H1 (cell line): ENCODE measurements around the gene NEK2.
"Not testable (repeated sequence)": the region's sequence is repeated elsewhere in the genome, so short reads cannot be mapped to it uniquely, and the experiment has no call there.

Experiments
- BRCA1 ChIP-seq: IDR thresholded peaks from 2 replicates; pipeline ENCODE4 v1.6.1; 2012; ENCODE audit warnings: low read depth, low read length, improper control_type of control experiment
- CEBPB ChIP-seq: IDR thresholded peaks from 2 replicates; pipeline ENCODE4 v1.6.1; 2012; ENCODE audit warnings: low read depth, low read length
- CREB1 ChIP-seq: IDR thresholded peaks from 2 replicates; pipeline ENCODE4 v1.6.1; 2012; ENCODE audit warnings: inconsistent platforms
- E2F6 ChIP-seq: IDR thresholded peaks from 2 replicates; pipeline ENCODE4 v1.6.1; 2012; ENCODE audit warnings: inconsistent platforms
- EP300 ChIP-seq, 2 experiments: IDR thresholded peaks; 1 replicate in 1 of 2; 2 replicates in 1 of 2; pipeline ENCODE4 v1.6.1; 2011 to 2012; ENCODE audit warnings: low read depth in 2 of 2, low read length in 2 of 2, mild to moderate bottlenecking in 2 of 2, borderline replicate concordance in 1 of 2, inconsistent platforms in 1 of 2, moderate library complexity in 1 of 2
- FOSL1 ChIP-seq: IDR thresholded peaks from 2 replicates; pipeline ENCODE4 v1.6.1; 2011; ENCODE audit warnings: mild to moderate bottlenecking, low read depth, low read length, moderate library complexity; ENCODE audit not compliant: insufficient read depth
- JUN ChIP-seq: IDR thresholded peaks from 2 replicates; pipeline ENCODE4 v1.6.1; 2011; ENCODE audit warnings: low read depth, mild to moderate bottlenecking, improper control_type of control experiment, low read length
- POLR2A ChIP-seq, 2 experiments: IDR thresholded peaks; 1 replicate in 1 of 2; 2 replicates in 1 of 2; pipeline ENCODE4 v1.6.1; 2011; ENCODE audit warnings: low read depth in 2 of 2, low read length in 2 of 2, mild to moderate bottlenecking in 2 of 2; ENCODE audit errors: control extremely low read depth in 1 of 2
- RNF2 ChIP-seq: fragments of 200-900, 300-1000 bp; sonication (generic); IDR thresholded peaks from 2 replicates; pipeline ENCODE4 v1.7.1; 2016; ENCODE audit warnings: borderline replicate concordance, low read depth, mild to moderate bottlenecking, antibody characterized with exemption, low read length; ENCODE audit not compliant: poor library complexity, severe bottlenecking; ENCODE audit errors: missing control alignments
- SP4 ChIP-seq: IDR thresholded peaks from 2 replicates; pipeline ENCODE4 v1.6.1; 2012; ENCODE audit warnings: low read length, inconsistent platforms
- YY1 ChIP-seq: IDR thresholded peaks from 2 replicates; pipeline ENCODE4 v1.6.1; 2011; ENCODE audit warnings: low read depth, mild to moderate bottlenecking, low read length
- TF ChIP-seq, protein P1 (sequence below), 3 experiments: IDR thresholded peaks; 1 replicate in 2 of 3; 2 replicates in 1 of 3; pipeline versions ENCODE4 v1.5.1 to v1.6.1; 2011; ENCODE audit warnings: low read length in 3 of 3, mild to moderate bottlenecking in 3 of 3, inconsistent platforms in 2 of 3, low read depth in 1 of 3, moderate library complexity in 1 of 3; ENCODE audit not compliant: insufficient read depth in 1 of 3; ENCODE audit errors: control extremely low read depth in 1 of 3
- TF ChIP-seq, protein P2 (sequence below): IDR thresholded peaks from 2 replicates; pipeline ENCODE4 v1.6.1; 2011; ENCODE audit warnings: low read length, improper control_type of control experiment
- TF ChIP-seq, protein P3 (sequence below): IDR thresholded peaks from 2 replicates; pipeline ENCODE4 v1.6.1; 2012; ENCODE audit warnings: inconsistent platforms

GRCh38 chr1:211645601-211646000 lies 29.8 kb downstream of the NEK2 start:
- TF ChIP-seq, protein P1, sequence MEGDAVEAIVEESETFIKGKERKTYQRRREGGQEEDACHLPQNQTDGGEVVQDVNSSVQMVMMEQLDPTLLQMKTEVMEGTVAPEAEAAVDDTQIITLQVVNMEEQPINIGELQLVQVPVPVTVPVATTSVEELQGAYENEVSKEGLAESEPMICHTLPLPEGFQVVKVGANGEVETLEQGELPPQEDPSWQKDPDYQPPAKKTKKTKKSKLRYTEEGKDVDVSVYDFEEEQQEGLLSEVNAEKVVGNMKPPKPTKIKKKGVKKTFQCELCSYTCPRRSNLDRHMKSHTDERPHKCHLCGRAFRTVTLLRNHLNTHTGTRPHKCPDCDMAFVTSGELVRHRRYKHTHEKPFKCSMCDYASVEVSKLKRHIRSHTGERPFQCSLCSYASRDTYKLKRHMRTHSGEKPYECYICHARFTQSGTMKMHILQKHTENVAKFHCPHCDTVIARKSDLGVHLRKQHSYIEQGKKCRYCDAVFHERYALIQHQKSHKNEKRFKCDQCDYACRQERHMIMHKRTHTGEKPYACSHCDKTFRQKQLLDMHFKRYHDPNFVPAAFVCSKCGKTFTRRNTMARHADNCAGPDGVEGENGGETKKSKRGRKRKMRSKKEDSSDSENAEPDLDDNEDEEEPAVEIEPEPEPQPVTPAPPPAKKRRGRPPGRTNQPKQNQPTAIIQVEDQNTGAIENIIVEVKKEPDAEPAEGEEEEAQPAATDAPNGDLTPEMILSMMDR (IDR thresholded peaks at IDR 0.05; ENCODE audit: control extremely low read depth in 1 of 3, insufficient read depth in 1 of 3, low read depth in 1 of 3, low read length in 3 of 3) = not testable (repeated sequence)
- not testable (repeated sequence) for TF ChIP-seq EP300 (IDR thresholded peaks at IDR 0.05; ENCODE audit: borderline replicate concordance in 1 of 2, low read depth in 2 of 2, low read length in 2 of 2); E2F6; SP4; BRCA1; FOSL1; POLR2A (IDR thresholded peaks at IDR 0.05; ENCODE audit: control extremely low read depth in 1 of 2, low read depth in 2 of 2, low read length in 2 of 2); CEBPB; JUN; CREB1; RNF2; YY1
- TF ChIP-seq, protein P2, sequence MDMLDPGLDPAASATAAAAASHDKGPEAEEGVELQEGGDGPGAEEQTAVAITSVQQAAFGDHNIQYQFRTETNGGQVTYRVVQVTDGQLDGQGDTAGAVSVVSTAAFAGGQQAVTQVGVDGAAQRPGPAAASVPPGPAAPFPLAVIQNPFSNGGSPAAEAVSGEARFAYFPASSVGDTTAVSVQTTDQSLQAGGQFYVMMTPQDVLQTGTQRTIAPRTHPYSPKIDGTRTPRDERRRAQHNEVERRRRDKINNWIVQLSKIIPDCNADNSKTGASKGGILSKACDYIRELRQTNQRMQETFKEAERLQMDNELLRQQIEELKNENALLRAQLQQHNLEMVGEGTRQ = not testable (repeated sequence)
- TF ChIP-seq, protein P3, sequence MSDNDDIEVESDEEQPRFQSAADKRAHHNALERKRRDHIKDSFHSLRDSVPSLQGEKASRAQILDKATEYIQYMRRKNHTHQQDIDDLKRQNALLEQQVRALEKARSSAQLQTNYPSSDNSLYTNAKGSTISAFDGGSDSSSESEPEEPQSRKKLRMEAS = not testable (repeated sequence)
